HTERT RPE-1 (cell line): ENCODE results near the gene B4GALNT3.
"Not testable (repeated sequence)": the region's sequence is repeated elsewhere in the genome, so short reads cannot be mapped to it uniquely, and the experiment has no call there.

Experiments
- in situ Hi-C: fragments of 300-500 bp; cut with MboI; formaldehyde crosslinking; loops from 4 replicates; pipeline ENCODE4 v1.14.3; 2020; ENCODE audit warnings: low sequenced_read_pairs

B4GALNT3 gene

GRCh38 chr12:459430-460258 is at the start of gene B4GALNT3:
Gene B4GALNT3 (plus strand): TSS chr12:459939. CDS start chr12:460377, 438 bp downstream.
- in situ Hi-C loops: no loop called here

DNA sequence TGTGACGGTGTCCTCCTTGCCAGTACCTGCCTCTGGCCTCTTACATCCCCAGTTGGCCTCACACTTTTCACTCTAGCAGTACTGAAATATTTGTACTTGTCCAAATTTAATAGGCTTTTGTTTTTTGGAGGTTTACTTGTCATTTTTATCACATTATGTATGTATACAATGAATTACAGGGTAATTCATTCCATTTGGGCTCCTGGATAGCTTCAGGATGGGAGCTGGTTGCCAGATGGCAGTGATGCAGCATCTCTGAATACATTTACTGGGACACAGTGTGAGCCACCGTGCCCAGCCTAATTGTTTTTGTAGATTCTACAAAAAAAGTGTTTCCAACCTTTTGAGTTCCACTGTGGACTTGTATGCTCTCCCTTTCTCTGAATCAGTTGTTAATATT is 44.9 kb upstream of the B4GALNT3 start:
- in situ Hi-C loops: no loop called here

GRCh38 chr12:418432-418831 is 41.3 kb upstream of the B4GALNT3 start:
- in situ Hi-C loops: no loop called here

DNA sequence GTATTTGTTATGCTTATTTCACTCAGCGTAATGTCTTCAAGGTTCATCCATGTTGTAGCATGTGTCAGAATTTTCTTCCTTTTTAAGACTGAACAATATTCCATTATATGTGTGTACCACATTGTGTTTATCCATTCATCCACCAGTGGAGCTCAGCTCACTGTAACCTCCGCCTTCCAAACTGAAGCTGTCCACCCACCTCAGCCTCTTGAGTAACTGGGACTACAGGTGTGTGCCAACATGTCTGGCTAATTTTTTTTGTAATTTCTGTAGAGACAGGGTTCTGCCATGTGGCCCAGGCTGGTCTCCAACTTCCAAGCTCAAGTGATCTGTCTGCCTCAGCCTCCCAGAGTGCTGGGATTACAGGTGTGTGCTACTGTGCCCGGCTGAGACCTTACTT is 37.2 kb upstream of the B4GALNT3 start:
- in situ Hi-C loops: no loop called here

GRCh38 chr12:435737-436136 is 24.0 kb upstream of the B4GALNT3 start:
- in situ Hi-C loops: not testable (repeated sequence)

DNA sequence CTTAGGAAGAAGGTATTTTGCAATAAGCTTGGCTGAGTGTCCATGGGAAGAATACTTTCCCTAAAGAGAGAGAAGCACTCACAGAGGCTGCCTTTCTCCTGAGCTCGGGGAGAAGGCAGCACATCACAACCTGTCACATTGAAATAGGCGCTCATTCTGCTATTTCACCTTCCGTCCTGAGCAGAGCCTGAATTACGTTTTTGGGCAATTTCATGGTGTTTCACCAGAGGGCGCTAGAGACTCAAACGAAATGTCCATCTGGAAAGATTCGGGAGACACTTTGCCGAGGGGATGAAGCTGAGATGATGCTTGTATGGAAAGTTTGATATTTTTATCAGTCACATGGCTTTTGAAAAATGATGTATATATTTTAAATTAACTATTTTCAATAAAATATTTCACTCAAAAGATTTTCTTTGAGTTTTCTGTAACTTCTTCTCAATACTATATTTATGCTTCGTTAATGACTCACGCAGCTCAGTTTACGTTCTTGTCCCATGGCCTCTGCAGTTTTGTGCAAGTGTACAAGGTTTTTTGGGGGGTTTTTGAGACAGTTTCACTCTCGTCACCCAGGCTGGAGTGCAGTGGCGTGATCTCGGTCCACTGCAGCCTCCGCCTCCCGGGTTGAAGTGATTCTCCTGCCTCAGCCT is 17.4 kb upstream of the B4GALNT3 start:
- in situ Hi-C loops: no loop called here

- in situ Hi-C loops: no loop called here
Observed at GRCh38 chr12:447141-447540, 12.6 kb upstream of the B4GALNT3 start.

DNA sequence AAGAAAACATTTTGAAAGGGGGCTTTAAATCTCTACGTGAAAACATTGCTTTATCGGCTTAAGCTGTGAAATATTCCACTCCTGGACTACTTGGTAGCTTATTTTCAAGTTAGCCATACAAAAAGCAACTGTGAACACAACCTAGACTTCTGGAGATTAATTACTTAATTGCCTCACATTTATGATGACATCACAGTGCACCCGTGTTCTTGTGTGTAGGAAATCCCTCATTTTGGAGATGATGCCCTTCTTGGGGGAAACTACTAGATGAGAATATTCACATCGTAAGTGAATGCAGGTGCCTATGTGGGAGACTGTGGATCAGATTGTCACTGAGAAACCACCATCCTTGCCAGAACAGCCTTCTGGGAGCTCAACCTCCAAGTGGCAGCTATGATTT is 10.5 kb upstream of the B4GALNT3 start:
- in situ Hi-C loops: no loop called here

DNA sequence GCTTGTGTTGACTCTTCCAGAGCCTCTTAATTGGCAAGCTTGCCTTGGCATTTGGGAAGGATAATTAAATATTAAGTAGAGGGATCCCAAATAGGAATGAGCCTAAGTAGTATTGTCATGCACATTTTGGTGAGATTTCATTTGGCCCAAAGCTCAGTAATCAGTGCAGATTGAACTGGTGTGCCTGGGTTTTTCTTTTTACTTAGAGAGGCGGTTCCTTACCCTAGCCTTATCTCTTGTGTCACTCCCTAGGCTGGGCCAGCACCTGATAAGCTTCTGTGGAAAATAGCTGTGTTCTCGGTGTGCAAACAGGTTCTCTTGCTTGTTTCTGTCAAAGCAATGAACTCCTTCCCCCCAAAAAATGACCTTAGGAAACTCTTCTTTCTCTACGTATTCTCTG is 9.3 kb upstream of the B4GALNT3 start:
- in situ Hi-C loops: no loop called here

GRCh38 chr12:452667-453210 is 7.0 kb upstream of the B4GALNT3 start:
- in situ Hi-C loops: no loop called here

- in situ Hi-C loops: no loop called here
Observed at GRCh38 chr12:454833-455232, 4.9 kb upstream of the B4GALNT3 start.

DNA sequence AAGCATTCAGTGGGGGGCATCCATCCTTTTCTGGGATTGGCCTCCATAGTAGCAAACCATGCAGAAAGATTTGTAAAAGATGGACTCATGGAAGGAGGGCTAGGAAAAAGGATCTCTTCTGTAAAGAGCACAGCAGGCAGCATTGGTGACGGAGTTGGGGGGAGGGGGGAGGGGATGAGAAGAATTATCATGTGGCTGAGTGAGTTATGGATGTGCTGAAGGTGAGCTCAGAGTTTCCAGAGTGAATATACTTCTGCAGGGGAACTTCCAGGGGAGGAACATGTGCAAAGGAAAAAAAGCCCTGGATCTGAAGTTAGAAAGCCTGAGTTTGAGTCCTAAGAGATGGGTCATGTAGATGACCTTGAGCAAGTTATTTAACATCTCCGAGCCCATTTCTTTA is 3.9 kb upstream of the B4GALNT3 start:
- in situ Hi-C loops: no loop called here

DNA sequence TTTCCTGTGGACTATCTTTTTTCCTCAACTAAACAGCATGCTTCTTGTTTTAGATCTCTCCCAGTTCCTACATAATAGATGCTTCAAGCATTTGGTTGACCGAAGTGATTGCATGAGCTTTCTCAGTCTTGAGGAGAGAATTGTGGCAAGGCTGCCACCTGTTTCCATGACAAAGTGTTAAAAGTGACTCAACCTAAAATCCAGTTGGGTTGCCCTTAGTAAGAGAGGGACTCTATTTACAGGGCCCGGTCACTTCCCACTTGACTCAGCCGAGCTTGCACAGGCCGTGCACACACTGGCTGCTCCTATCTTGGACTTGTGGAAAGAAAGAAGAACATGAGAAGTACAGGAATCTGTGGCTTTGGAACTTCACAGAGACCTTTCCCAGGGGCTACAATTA is 2.1 kb upstream of the B4GALNT3 start:
- in situ Hi-C loops: no loop called here

DNA sequence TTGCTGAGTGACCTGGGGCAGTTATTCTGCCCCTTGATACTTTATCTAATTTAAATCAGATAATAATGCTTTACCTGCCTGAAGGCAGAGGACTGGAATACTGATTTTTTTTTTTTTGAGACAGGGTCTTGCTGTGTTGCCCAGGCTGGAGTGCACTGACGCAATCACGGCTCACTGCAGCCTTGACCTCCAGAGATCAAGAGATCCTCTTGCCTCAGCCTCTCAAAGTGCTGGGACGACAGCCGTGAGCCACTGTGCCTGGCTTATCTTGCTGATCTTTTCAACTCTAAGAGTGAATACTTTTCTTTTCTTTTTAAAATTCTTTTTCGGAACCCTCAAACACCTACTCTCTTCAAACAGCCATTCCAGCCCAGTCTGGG is 699 bp upstream of the B4GALNT3 start:
- in situ Hi-C loops: no loop called here

GRCh38 chr12:460261-461230 is 807 bp downstream of the B4GALNT3 start:
- in situ Hi-C loops: no loop called here

GRCh38 chr12:461425-461824 is 1.7 kb downstream of the B4GALNT3 start:
- in situ Hi-C loops: no loop called here

DNA sequence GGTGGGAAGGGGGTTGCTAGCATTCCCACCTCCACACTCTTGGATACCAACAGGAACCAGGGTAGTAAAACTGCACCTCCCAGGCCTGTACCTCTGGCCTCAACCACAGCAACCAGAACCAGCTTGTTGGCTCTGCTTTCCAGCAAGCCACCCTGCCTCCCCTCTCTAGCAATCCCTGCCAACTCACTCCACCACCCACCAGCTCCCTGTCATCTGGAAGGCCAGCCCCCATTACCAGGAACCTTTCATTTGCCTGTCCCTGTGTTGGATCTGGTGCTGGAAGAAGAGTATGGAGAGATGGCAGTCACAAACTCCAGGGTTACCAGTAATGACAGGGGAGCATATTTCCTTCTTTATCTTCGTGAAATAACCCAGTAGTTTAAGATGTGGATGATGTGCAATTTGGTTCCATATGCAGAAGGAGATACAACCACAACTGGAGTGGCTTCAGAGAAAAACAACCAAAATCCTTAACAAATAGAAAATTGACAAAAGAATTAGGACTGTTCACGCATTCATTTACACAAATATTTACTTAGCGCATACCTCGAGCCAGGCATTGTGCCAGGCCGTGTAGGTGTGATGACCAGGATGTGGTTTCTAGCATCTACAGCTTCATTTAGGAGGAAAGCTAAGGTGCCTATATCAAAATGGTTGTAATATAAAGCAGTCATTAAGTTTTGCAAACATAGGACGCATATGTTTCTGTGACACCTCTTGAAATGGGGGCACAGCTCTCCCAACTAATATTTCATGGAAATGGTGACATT is 3.4 kb downstream of the B4GALNT3 start:
- in situ Hi-C loops: no loop called here

DNA sequence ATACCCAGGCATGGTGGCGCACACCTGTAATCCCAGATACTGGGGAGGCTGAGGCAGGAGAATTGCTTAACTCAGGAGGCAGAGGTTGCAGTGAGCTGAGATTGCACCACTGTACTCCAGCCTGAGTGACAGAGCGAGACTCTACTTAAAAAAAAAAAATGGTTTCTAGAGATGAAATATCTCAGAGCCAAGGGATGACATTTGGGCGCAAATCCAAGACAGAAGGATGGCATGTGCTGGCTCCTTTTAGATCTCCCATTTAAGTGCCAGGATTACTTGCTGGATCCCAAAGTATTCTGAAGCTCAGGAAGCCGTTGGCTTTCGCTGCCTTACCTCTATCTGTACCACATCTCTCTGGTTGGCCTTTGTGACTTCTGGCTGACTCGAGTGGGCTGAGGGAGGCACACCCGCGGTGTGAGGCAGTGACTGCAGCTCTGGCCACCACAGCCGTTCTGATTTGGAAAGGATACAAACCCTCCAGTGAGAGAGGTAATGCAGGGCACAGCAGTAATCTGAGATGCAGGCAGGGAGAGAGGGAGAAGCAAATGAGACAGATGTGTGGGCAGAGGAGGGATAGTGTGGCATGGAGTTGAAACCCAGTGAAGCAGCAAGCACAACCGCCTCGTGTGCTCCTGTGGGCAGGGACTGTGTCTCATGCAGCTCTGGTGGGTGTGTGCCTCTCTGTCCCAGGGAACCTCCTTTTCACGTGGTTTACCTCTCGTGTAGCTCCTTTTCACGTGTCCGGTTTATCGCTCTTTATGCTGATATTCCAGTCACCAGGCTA is 4.9 kb downstream of the B4GALNT3 start:
- in situ Hi-C loops: no loop called here

GRCh38 chr12:466039-466438 is 6.3 kb downstream of the B4GALNT3 start:
- in situ Hi-C loops: no loop called here

DNA sequence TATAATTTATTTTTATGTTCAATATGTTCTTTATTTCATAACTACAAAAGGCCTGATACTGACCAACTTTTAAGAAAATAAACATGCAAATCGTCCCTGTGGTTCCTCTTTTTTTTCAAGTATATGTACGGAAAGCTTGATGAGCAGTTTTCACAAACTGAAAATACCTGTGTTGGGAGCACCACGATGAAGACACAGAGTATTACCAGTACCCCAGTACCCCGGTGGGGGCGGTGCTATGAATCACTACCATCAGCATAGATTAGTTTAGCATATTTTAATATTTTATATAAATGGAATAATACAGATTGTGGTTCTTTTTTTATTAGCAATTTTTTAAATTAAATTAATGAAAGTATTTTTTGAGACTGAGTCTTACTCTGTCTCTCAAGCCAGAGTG is 7.0 kb downstream of the B4GALNT3 start:
- in situ Hi-C loops: no loop called here
